ENCODE measurements around the gene IMMP2L. TPM values are rescaled to one million over a fixed set of nuclear protein-coding genes. Genes with fewer than 3 reads are reported as not detected.

The IMMP2L gene
- total and polyA plus RNA-seq, 2 of the 13 experiments (the other 11 are each of a cell fraction or from before 2014, with no cell fraction given): 7.8 to 16.9 TPM

- TF ChIP-seq, protein P1, sequence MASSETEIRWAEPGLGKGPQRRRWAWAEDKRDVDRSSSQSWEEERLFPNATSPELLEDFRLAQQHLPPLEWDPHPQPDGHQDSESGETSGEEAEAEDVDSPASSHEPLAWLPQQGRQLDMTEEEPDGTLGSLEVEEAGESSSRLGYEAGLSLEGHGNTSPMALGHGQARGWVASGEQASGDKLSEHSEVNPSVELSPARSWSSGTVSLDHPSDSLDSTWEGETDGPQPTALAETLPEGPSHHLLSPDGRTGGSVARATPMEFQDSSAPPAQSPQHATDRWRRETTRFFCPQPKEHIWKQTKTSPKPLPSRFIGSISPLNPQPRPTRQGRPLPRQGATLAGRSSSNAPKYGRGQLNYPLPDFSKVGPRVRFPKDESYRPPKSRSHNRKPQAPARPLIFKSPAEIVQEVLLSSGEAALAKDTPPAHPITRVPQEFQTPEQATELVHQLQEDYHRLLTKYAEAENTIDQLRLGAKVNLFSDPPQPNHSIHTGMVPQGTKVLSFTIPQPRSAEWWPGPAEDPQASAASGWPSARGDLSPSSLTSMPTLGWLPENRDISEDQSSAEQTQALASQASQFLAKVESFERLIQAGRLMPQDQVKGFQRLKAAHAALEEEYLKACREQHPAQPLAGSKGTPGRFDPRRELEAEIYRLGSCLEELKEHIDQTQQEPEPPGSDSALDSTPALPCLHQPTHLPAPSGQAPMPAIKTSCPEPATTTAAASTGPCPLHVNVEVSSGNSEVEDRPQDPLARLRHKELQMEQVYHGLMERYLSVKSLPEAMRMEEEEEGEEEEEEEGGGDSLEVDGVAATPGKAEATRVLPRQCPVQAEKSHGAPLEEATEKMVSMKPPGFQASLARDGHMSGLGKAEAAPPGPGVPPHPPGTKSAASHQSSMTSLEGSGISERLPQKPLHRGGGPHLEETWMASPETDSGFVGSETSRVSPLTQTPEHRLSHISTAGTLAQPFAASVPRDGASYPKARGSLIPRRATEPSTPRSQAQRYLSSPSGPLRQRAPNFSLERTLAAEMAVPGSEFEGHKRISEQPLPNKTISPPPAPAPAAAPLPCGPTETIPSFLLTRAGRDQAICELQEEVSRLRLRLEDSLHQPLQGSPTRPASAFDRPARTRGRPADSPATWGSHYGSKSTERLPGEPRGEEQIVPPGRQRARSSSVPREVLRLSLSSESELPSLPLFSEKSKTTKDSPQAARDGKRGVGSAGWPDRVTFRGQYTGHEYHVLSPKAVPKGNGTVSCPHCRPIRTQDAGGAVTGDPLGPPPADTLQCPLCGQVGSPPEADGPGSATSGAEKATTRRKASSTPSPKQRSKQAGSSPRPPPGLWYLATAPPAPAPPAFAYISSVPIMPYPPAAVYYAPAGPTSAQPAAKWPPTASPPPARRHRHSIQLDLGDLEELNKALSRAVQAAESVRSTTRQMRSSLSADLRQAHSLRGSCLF (CRISPR knock-in tag; IDR thresholded peaks at IDR 0.05; ENCODE audit: borderline replicate concordance): no peak
- TF ChIP-seq CEBPB (IDR thresholded peaks at IDR 0.05; ENCODE audit: borderline replicate concordance, low read depth, low read length) (no peak), HMGXB4 (CRISPR knock-in tag; IDR thresholded peaks at IDR 0.05; ENCODE audit: borderline replicate concordance in 1 of 2, low read depth in 1 of 2) (no peak), SMAD3 (CRISPR knock-in tag; IDR thresholded peaks at IDR 0.05) (no peak)
Observed at GRCh38 chr7:110947408-110947807, 614.9 kb downstream of the IMMP2L start (continued).

DNA sequence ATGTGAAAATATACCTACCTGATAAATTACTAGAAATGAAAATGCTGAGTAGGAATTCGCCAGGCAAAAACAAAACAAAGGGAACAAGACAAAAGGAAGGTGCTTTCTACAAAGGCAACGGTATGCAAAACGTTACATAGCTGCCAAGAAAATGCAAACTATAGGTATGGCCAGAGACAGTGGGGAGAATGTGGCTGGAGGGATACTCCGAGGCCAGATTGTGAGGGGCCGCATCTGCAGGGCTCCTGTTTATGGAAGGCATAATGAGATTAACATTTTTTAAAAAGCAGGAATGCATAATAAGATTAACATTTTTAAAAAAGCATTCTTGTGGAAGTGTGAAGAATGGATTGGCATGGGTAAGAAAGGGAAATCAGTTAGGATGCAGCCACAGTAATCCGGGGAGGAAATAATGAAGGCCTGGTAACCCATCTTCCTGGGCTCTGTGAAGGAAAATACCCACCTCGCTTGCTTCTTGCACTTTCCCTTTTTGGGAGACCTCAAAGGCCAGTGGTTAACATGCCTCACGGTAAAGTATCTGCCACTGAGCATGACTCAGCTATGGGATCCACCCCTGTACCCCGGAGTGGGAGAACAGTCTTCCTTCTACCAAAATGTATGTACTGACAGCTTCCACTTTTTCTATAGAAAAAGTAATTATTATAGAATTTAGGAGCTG, 617.2 kb downstream of the IMMP2L start:
- Histone ChIP-seq H3K4me2 (ENCODE audit: low read depth, low read length) (no peak overlapping the region), H3K79me2 (ENCODE audit: insufficient read depth, low read length) (no peaks in the 10 kb centered on the region), H3K4me3 (replicated peaks in 1 of 3; ENCODE audit: insufficient read depth in 1 of 3, low read depth in 2 of 3, low read length in 3 of 3) (no peak overlapping the region), H3K9ac (ENCODE audit: insufficient read depth, low read depth, low read length) (no peak overlapping the region), H2AFZ (ENCODE audit: low read length) (no peak overlapping the region), H3K27ac (ENCODE audit: extremely low read length, insufficient read depth, low read length) (no peak overlapping the region), H3K36me3 (replicated peaks in 1 of 2; ENCODE audit: control insufficient read depth in 1 of 2, insufficient read depth in 2 of 2, low read length in 2 of 2) (no peaks in the 10 kb centered on the region), H4K20me1 (ENCODE audit: insufficient read depth, low read length) (no peaks in the 10 kb centered on the region), H3K4me1 (ENCODE audit: insufficient read depth, low read length) (peaks cover 9% of the 10 kb centered on the region; the same call in 1 of the 2 replicates), H3K9me3 (ENCODE audit: low read length) (no peaks in the 10 kb centered on the region), H3K27me3 (ENCODE audit: control insufficient read depth in 1 of 2, insufficient read depth in 2 of 2, low read length in 2 of 2) (no peaks in the 10 kb centered on the region)
- in situ Hi-C loops (cut with HindIII; ENCODE audit: extremely low pct_ligation_motif_present, low pct_unique_long_range_greater_than_20kb): no loop called here
- FAIRE-seq (no peak), ATAC-seq (no peak), DNase-seq (ENCODE audit: low spot score) (no peak)
- TF ChIP-seq ZNF790 (CRISPR knock-in tag; IDR thresholded peaks at IDR 0.05; ENCODE audit: borderline replicate concordance): no peak
- TF ChIP-seq ZSCAN29 (CRISPR knock-in tag; conservative IDR thresholded peaks at IDR 0.05): no peak
- ChIA-PET CTCF (ENCODE audit: low intra/inter-chr PET ratio, low total read pairs) (no interaction called here), POLR2A (no interaction called here)
- no TSS peak for BruUV-seq (replicated peaks)
- intact Hi-C loops (cut with micrococcal nuclease; ENCODE audit: unreplicated experiment): no loop called here
- 75% methylated on average over 9 of the region's 9 CpGs for WGBS (ENCODE audit: low lambda C conversion rate)

All from HepG2 (cell line).